ENCODE data around the gene OR1I1. TPM values are rescaled to one million over a fixed set of nuclear protein-coding genes. Genes with fewer than 3 reads are reported as not detected.

The OR1I1 gene
- total RNA-seq, 1 experiment from 2014 or later = not detected

DNA sequence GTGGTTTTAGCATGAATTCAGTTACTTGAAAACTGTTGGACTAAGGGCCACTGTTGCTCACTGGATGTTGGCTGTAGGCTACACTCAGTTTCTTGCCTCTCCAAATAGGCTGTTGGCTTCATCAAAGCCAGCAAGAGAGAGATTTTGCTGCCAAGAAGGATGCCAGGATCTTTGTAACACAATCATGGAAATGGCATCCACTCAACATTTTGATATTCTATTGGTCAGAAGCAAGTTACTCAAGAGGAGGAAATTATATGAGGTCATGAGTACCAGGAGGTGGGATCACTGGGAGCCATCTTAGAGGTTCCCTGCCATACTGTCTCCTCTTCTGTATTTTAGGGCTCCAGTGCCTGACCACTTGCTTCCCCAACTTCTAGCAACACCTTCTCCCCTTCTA, 55.8 kb downstream of the OR1I1 start:
- Histone ChIP-seq H2BK120ac (ENCODE audit: low read depth, low read length, poor library complexity, severe bottlenecking) (no peak overlapping the region), H4K8ac (replicated peaks; ENCODE audit: insufficient read length, low read depth, low read length) (no peak overlapping the region), H2BK12ac (ENCODE audit: insufficient read length, low read depth, low read length) (no peak overlapping the region), H2AK5ac (ENCODE audit: insufficient read length, low read length) (no peak overlapping the region), H3K23ac (ENCODE audit: insufficient read length, low read depth, low read length) (no peak overlapping the region), H2AFZ (ENCODE audit: low read length) (no peak overlapping the region), H3K79me1 (ENCODE audit: insufficient read depth, low read depth, low read length, poor library complexity, severe bottlenecking) (no peaks in the 10 kb centered on the region), H3K14ac (ENCODE audit: insufficient read depth, low read length) (no peak overlapping the region), H3K9ac (ENCODE audit: extremely low read depth, insufficient read length, low read length) (no peak overlapping the region), H4K20me1 (ENCODE audit: control insufficient read depth, insufficient read depth, insufficient read length) (no peaks in the 10 kb centered on the region), H3K4me2 (ENCODE audit: insufficient read depth, insufficient read length, low read length) (no peak overlapping the region), H3K18ac (ENCODE audit: insufficient read length, low read depth, low read length) (no peak overlapping the region), H3K4ac (ENCODE audit: low read depth, low read length) (no peak overlapping the region), H3K27ac (ENCODE audit: insufficient read length, low read depth, low read length) (no peak overlapping the region), H4K5ac (ENCODE audit: insufficient read length, low read depth, low read length) (no peak overlapping the region), H3K4me1 (ENCODE audit: insufficient read depth, low read length) (no peaks in the 10 kb centered on the region), H3K23me2 (ENCODE audit: insufficient read length, low read depth, low read length, poor library complexity, severe bottlenecking) (no peaks in the 10 kb centered on the region), H3K27me3 (ENCODE audit: insufficient read depth, low read length) (no peaks in the 10 kb centered on the region), H2BK15ac (ENCODE audit: low read depth, low read length) (no peak overlapping the region), H2BK20ac (ENCODE audit: low read depth, low read length, poor library complexity, severe bottlenecking) (no peak overlapping the region), H3T11ph (ENCODE audit: low read length) (no peak overlapping the region), H3K9me3 (ENCODE audit: control insufficient read depth, low read depth, low read length) (no peaks in the 10 kb centered on the region), H4K91ac (ENCODE audit: insufficient read length, low read depth, low read length) (no peak overlapping the region), H3K56ac (ENCODE audit: insufficient read length, low read depth, low read length) (no peak overlapping the region), H3K79me2 (ENCODE audit: insufficient read depth, low read length) (no peaks in the 10 kb centered on the region), H2BK5ac (ENCODE audit: insufficient read length, low read length) (no peak overlapping the region)
- H3K4me1 Mint-ChIP-seq = no peaks in the 10 kb centered on the region
- H3K4me3 Mint-ChIP-seq = no peak overlapping the region
- H3K27ac Mint-ChIP-seq = no peak overlapping the region
- no peaks in the 10 kb centered on the region for H3K36me3 Mint-ChIP-seq (ENCODE audit: insufficient read depth in 1 of 3, low read depth in 3 of 3)
- DNase-seq = no peak
- TF ChIP-seq, protein P1, sequence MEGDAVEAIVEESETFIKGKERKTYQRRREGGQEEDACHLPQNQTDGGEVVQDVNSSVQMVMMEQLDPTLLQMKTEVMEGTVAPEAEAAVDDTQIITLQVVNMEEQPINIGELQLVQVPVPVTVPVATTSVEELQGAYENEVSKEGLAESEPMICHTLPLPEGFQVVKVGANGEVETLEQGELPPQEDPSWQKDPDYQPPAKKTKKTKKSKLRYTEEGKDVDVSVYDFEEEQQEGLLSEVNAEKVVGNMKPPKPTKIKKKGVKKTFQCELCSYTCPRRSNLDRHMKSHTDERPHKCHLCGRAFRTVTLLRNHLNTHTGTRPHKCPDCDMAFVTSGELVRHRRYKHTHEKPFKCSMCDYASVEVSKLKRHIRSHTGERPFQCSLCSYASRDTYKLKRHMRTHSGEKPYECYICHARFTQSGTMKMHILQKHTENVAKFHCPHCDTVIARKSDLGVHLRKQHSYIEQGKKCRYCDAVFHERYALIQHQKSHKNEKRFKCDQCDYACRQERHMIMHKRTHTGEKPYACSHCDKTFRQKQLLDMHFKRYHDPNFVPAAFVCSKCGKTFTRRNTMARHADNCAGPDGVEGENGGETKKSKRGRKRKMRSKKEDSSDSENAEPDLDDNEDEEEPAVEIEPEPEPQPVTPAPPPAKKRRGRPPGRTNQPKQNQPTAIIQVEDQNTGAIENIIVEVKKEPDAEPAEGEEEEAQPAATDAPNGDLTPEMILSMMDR (conservative IDR thresholded peaks at IDR 0.05) = no peak
- H3K9me3 Mint-ChIP-seq = peaks cover 17 to 22% of the 10 kb centered on the region in 2 experiments
- H3K27me3 Mint-ChIP-seq (ENCODE audit: low read depth) = peaks cover 18% of the 10 kb centered on the region
